H1 (cell line): ENCODE results near the gene ZC3H11A. TPM values are rescaled to one million over a fixed set of nuclear protein-coding genes. Genes with fewer than 3 reads are reported as not detected.

Experiments used
- CTCF ChIA-PET: fragments of 300-600 bp; sonication (Branson Sonifier 250); formaldehyde crosslinking; loops from one replicate; lab custom pipeline; 2021; ENCODE audit not compliant: partially characterized antibody; lab: Charles Lee
- POLR2A ChIA-PET: fragments of 300-600 bp; sonication (Branson Sonifier 250); formaldehyde crosslinking; loops from one replicate; lab custom pipeline; 2021; ENCODE audit warnings: inconsistent platforms; ENCODE audit not compliant: partially characterized antibody; lab: Charles Lee
- DNase-seq, 2 experiments: peaks; one replicate each; pipeline versions ENCODE4 v3.0.0 to v3.0.0-alpha.2; 2010 to 2022; ENCODE audit warnings: low spot score in 2 of 2, low read depth in 1 of 2, mixed read lengths in 1 of 2
- FAIRE-seq: peaks from 2 replicates; lab custom pipeline; 2011; peaks lifted over from hg19 to GRCh38; lab: Jason Lieb, UNC
- H2AFZ ChIP-seq: 2 replicates; pipeline ENCODE4 v1.8.1; 2012; ENCODE audit warnings: low read length, inconsistent platforms
- H2AK5ac ChIP-seq: 2 replicates; pipeline ENCODE4 v1.6.1; 2013; ENCODE audit warnings: low read depth, low read length
- H2BK120ac ChIP-seq: replicated peaks from 2 replicates; pipeline ENCODE3; 2013; ENCODE audit warnings: low read depth, low read length, inconsistent platforms
- H2BK12ac ChIP-seq: 2 replicates; pipeline ENCODE4 v1.6.1; 2013; ENCODE audit warnings: low read depth, low read length
- H2BK15ac ChIP-seq: 2 replicates; pipeline ENCODE4 v1.6.1; 2013; ENCODE audit warnings: low read length
- H2BK20ac ChIP-seq: 2 replicates; pipeline ENCODE4 v1.6.1; 2013; ENCODE audit warnings: low read length
- H2BK5ac ChIP-seq: 2 replicates; pipeline ENCODE4 v1.6.1; 2013; ENCODE audit warnings: low read depth, low read length
- H3K14ac ChIP-seq: 2 replicates; pipeline ENCODE4 v1.6.1; 2013; ENCODE audit warnings: inconsistent platforms; ENCODE audit not compliant: insufficient read length
- H3K18ac ChIP-seq: 2 replicates; pipeline ENCODE4 v1.6.1; 2013; ENCODE audit warnings: low read length; ENCODE audit errors: extremely low read depth
- H3K23ac ChIP-seq: 2 replicates; pipeline ENCODE4 v1.6.1; 2013; ENCODE audit warnings: inconsistent platforms; ENCODE audit not compliant: insufficient read length
- H3K23me2 ChIP-seq: 2 replicates; pipeline ENCODE4 v1.6.1; 2013; ENCODE audit warnings: low read depth, low read length
- H3K27ac ChIP-seq: 2 replicates; pipeline ENCODE4 v1.6.1; 2011; ENCODE audit warnings: low read depth, low read length, inconsistent platforms
- H3K27me3 ChIP-seq, 4 experiments: replicated peaks in 1 of 4; 1 replicate in 1 of 4; 2 replicates in 3 of 4; pipeline versions ENCODE4 v1.6.1 to v1.8.1; 2011 to 2013; ENCODE audit warnings: low read length in 3 of 4, mild to moderate bottlenecking in 3 of 4, inconsistent platforms in 2 of 4, mixed read lengths in 2 of 4, moderate library complexity in 1 of 4; ENCODE audit not compliant: control insufficient read depth in 3 of 4, insufficient read depth in 3 of 4; ENCODE audit errors: extremely low read depth in 1 of 4
- H3K36me3 ChIP-seq, 4 experiments: 2 replicates each; pipeline versions ENCODE4 v1.6.1 to v1.8.1; 2011 to 2013; ENCODE audit warnings: mild to moderate bottlenecking in 4 of 4, low read length in 3 of 4, moderate library complexity in 2 of 4, control low read depth in 1 of 4, inconsistent platforms in 1 of 4; ENCODE audit not compliant: insufficient read depth in 4 of 4, control insufficient read depth in 2 of 4
- H3K4ac ChIP-seq: replicated peaks from 2 replicates; pipeline ENCODE3; 2013; ENCODE audit warnings: low read length, low read depth, mixed read lengths, inconsistent platforms; ENCODE audit not compliant: insufficient read length
- H3K4me1 ChIP-seq, 4 experiments: replicated peaks in 1 of 4; 1 replicate in 1 of 4; 2 replicates in 3 of 4; pipeline versions ENCODE4 v1.6.1 to v1.8.1; 2011 to 2013; ENCODE audit warnings: low read length in 3 of 4, inconsistent platforms in 2 of 4, mixed read lengths in 1 of 4; ENCODE audit not compliant: insufficient read depth in 4 of 4, control insufficient read depth in 3 of 4
- H3K4me2 ChIP-seq, 2 experiments: 2 replicates each; pipeline versions ENCODE4 v1.6.1 to v1.8.1; 2011 to 2013; ENCODE audit warnings: low read depth in 2 of 2, low read length in 2 of 2, control low read depth in 1 of 2, inconsistent platforms in 1 of 2, mild to moderate bottlenecking in 1 of 2; ENCODE audit not compliant: insufficient read depth in 1 of 2
- H3K4me3 ChIP-seq, 4 experiments: fragments of 200-600, 300-600 bp in 1 of 4; sonication (generic), shearing (Covaris generic), sonication (Bioruptor Twin) in 1 of 4; 2 replicates each; pipeline versions ENCODE4 v1.5.1 to v1.8.1; 2011 to 2016; ENCODE audit warnings: low read length in 4 of 4, low read depth in 3 of 4, control low read depth in 2 of 4, inconsistent platforms in 2 of 4, mild to moderate bottlenecking in 2 of 4, mixed read lengths in 1 of 4, moderate library complexity in 1 of 4; ENCODE audit not compliant: insufficient read depth in 2 of 4; ENCODE audit errors: extremely low read depth in 1 of 4
- H3K56ac ChIP-seq: replicated peaks from 2 replicates; pipeline ENCODE3; 2013; ENCODE audit warnings: low read depth, mild to moderate bottlenecking, mixed read lengths, low read length, inconsistent platforms; ENCODE audit not compliant: insufficient read length
- H3K79me1 ChIP-seq: 2 replicates; pipeline ENCODE4 v1.6.1; 2013; ENCODE audit warnings: low read depth, low read length, control low read depth
- H3K79me2 ChIP-seq, 2 experiments: 2 replicates each; pipeline versions ENCODE4 v1.6.1 to v1.8.1; 2012 to 2013; ENCODE audit warnings: low read length in 2 of 2, mild to moderate bottlenecking in 2 of 2, inconsistent platforms in 1 of 2; ENCODE audit not compliant: insufficient read depth in 2 of 2, control insufficient read depth in 1 of 2
- H3K9ac ChIP-seq, 4 experiments: replicated peaks in 1 of 4; 1 replicate in 1 of 4; 2 replicates in 3 of 4; pipeline versions ENCODE4 v1.6.1 to v1.8.1; 2011 to 2013; ENCODE audit warnings: low read depth in 3 of 4, low read length in 3 of 4, control low read depth in 2 of 4, mild to moderate bottlenecking in 2 of 4, moderate library complexity in 2 of 4, inconsistent platforms in 1 of 4; ENCODE audit errors: extremely low read depth in 1 of 4
- H3K9me3 ChIP-seq, 2 experiments: 2 replicates each; pipeline versions ENCODE4 v1.6.1 to v1.8.1; 2012 to 2013; ENCODE audit warnings: mild to moderate bottlenecking in 2 of 2, moderate library complexity in 2 of 2, control low read depth in 1 of 2, inconsistent platforms in 1 of 2, low read depth in 1 of 2, low read length in 1 of 2, mixed read lengths in 1 of 2; ENCODE audit not compliant: insufficient read depth in 2 of 2
- H4K20me1 ChIP-seq, 2 experiments: replicated peaks in 1 of 2; 2 replicates each; pipeline versions ENCODE3 to v1.8.1; 2011 to 2013; ENCODE audit warnings: inconsistent platforms in 2 of 2, low read length in 2 of 2, mild to moderate bottlenecking in 1 of 2; ENCODE audit not compliant: insufficient read depth in 2 of 2, control insufficient read depth in 1 of 2
- H4K5ac ChIP-seq: 2 replicates; pipeline ENCODE4 v1.6.1; 2013; ENCODE audit warnings: low read length, low read depth, mixed read lengths, inconsistent platforms; ENCODE audit not compliant: insufficient read length
- H4K8ac ChIP-seq: 2 replicates; pipeline ENCODE4 v1.8.0; 2013; ENCODE audit warnings: mild to moderate bottlenecking, moderate library complexity, low read length, inconsistent platforms; ENCODE audit not compliant: insufficient read depth; ENCODE audit errors: extremely low read depth
- H4K91ac ChIP-seq: replicated peaks from 2 replicates; pipeline ENCODE3; 2013; ENCODE audit warnings: low read length, mixed read lengths, inconsistent platforms; ENCODE audit not compliant: insufficient read length
- BRCA1 ChIP-seq: IDR thresholded peaks from 2 replicates; pipeline ENCODE4 v1.6.1; 2012; ENCODE audit warnings: low read depth, low read length, improper control_type of control experiment
- CHD1 ChIP-seq: IDR thresholded peaks from 2 replicates; pipeline ENCODE4 v1.6.1; 2012; ENCODE audit warnings: low read depth, low read length, improper control_type of control experiment
- CHD2 ChIP-seq: IDR thresholded peaks from 2 replicates; pipeline ENCODE4 v1.6.1; 2012; ENCODE audit warnings: low read length, improper control_type of control experiment
- CTBP2 ChIP-seq: IDR thresholded peaks from 2 replicates; pipeline ENCODE4 v1.7.0; 2011; ENCODE audit warnings: borderline replicate concordance, mild to moderate bottlenecking, moderate library complexity, mixed read lengths, low read length; ENCODE audit not compliant: insufficient read depth, insufficient read length
- GABPA ChIP-seq: IDR thresholded peaks from 2 replicates; pipeline ENCODE4 v1.6.1; 2011; ENCODE audit warnings: mild to moderate bottlenecking, low read length, moderate library complexity, borderline replicate concordance; ENCODE audit not compliant: insufficient read depth
- RXRA ChIP-seq: IDR thresholded peaks from 2 replicates; pipeline ENCODE4 v1.6.1; 2011; ENCODE audit warnings: low read depth, mild to moderate bottlenecking, low read length, moderate library complexity; ENCODE audit not compliant: insufficient read depth
- SAP30 ChIP-seq: fragments of 300-600 bp; sonication (generic); IDR thresholded peaks from 2 replicates; pipeline ENCODE4 v1.7.1; 2012; ENCODE audit warnings: low read length, moderate library complexity, mild to moderate bottlenecking, inconsistent platforms; ENCODE audit not compliant: insufficient read depth, insufficient replicate concordance
- SIN3A ChIP-seq, 2 experiments: IDR thresholded peaks in 1 of 2; conservative IDR thresholded peaks in 1 of 2; 2 replicates each; pipeline ENCODE4 v1.6.1; 2011 to 2012; ENCODE audit warnings: low read length in 2 of 2, improper control_type of control experiment in 1 of 2, low read depth in 1 of 2, mild to moderate bottlenecking in 1 of 2
- SP1 ChIP-seq: IDR thresholded peaks from 2 replicates; pipeline ENCODE4 v1.6.1; 2011; ENCODE audit warnings: low read depth, low read length
- SP4 ChIP-seq: IDR thresholded peaks from 2 replicates; pipeline ENCODE4 v1.6.1; 2012; ENCODE audit warnings: low read length, inconsistent platforms
- TCF12 ChIP-seq: IDR thresholded peaks from 2 replicates; pipeline ENCODE4 v1.6.1; 2011; ENCODE audit warnings: low read depth, mild to moderate bottlenecking, low read length
- TEAD4 ChIP-seq: IDR thresholded peaks from 2 replicates; pipeline ENCODE4 v1.6.1; 2012; ENCODE audit warnings: low read depth, low read length, inconsistent platforms, mixed read lengths
- YY1 ChIP-seq: IDR thresholded peaks from 2 replicates; pipeline ENCODE4 v1.6.1; 2011; ENCODE audit warnings: low read depth, mild to moderate bottlenecking, low read length
- WGBS, 2 experiments: shearing (Covaris generic) in 1 of 2; methylation state at CpG; one replicate each; pipeline versions ENCODE4 v1.1.6 to v1.1.7; 2013 to 2015; ENCODE audit warnings: low lambda C conversion rate in 2 of 2, mixed read lengths in 2 of 2, inconsistent platforms in 1 of 2, low coverage in 1 of 2, missing lambda C conversion rate in 1 of 2; ENCODE audit not compliant: insufficient replicate concordance in 2 of 2, insufficient coverage in 1 of 2, insufficient read length in 1 of 2; ENCODE audit errors: extremely low coverage in 1 of 2, missing lambda C conversion rate in 1 of 2; 5-methylcytosine and 5-hydroxymethylcytosine counted together
- polyA plus RNA-seq, 7 experiments: library from polyadenylated mRNA; depleted of rRNA in 3 of 7; stranded (reverse) in 5 of 7; unstranded in 2 of 7; fragments of >200 nt in 5 of 7; fragments of 200-250 nt in 2 of 7; gene quantifications; 1 replicate in 5 of 7; 2 replicates in 1 of 7; 4 replicates in 1 of 7; pipeline versions ENCODE4 v1.2.1 to v1.2.3, GENCODE V29; 2011 to 2013; ENCODE audit warnings: missing spikeins in 2 of 7, mixed read lengths in 2 of 7
- total RNA-seq: library from RNA; stranded (reverse); fragmentation: NEBNext Ultra II Directional; extraction: Animal tissue kit (Norgen Biotek cat#: 25700); gene quantifications from 2 replicates; pipeline ENCODE4 v1.2.1, GENCODE V29; 2021

The ZC3H11A gene
- total and polyA plus RNA-seq, 2 of the 8 experiments (the other 6 are each of a cell fraction or from before 2014, with no cell fraction given) = 37.2 to 105 TPM

DNA sequence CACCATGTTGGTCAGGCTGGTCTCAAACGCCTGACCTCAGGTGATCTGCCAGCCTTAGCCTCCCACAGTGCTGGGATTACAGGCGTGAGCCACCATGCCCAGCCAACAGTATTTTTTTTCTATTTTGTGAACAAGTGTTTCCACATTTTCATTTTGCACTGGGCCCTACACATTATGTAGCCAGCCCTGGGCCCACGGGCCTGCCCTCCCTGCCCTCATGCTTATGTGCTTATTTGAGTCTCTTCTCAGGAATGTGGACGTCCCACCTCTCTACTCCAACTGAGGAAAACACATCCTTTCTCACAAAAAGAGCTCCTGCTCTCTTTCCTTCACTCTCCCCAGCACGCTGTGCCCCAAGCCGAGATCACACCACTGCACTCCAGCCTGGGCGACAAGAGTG, 13.5 kb upstream of the ZC3H11A start:
- H2AK5ac ChIP-seq = no peak overlapping the region
- no peaks in the 10 kb centered on the region for H3K27me3 ChIP-seq
- H3K14ac ChIP-seq = no peak overlapping the region
- no peak overlapping the region for H4K5ac ChIP-seq
- FAIRE-seq (no peak), DNase-seq (no peak)
- H2BK5ac ChIP-seq = no peak overlapping the region
- H4K20me1 ChIP-seq = no peaks in the 10 kb centered on the region
- no peak overlapping the region for H2BK12ac ChIP-seq
- POLR2A ChIA-PET = interaction anchor here (1.5 kb wide), 1 partner anchor 22 kb away, joined by 3 read pairs; no protein-coding TSS in a partner anchor
- H3K79me1 ChIP-seq = no peaks in the 10 kb centered on the region
- H3K18ac ChIP-seq = no peak overlapping the region
- CTCF ChIA-PET = interaction anchor here (0.6 to 0.9 kb wide), 2 partner anchors 48 to 108 kb away, joined by 3 read pairs; no protein-coding TSS in a partner anchor
- no peak overlapping the region for H3K4me3 ChIP-seq
- no peak overlapping the region for H2BK20ac ChIP-seq
- H2BK120ac ChIP-seq = no peak overlapping the region
- H3K79me2 ChIP-seq = no peaks in the 10 kb centered on the region
- no peak overlapping the region; the same call in 1 of the 2 replicates for H4K8ac ChIP-seq
- H3K23me2 ChIP-seq = no peaks in the 10 kb centered on the region; the same call in 1 of the 2 replicates
- no peak overlapping the region for H3K9ac ChIP-seq
- H3K4ac ChIP-seq = no peak overlapping the region
- H2AFZ ChIP-seq = no peak overlapping the region
- no peak overlapping the region for H3K27ac ChIP-seq
- WGBS, 2 experiments = 90% methylated on average over 7 of the region's 7 CpGs; no CpG with 5 or more reads in 1 of the 2 experiments
- H3K36me3 ChIP-seq = no peaks in the 10 kb centered on the region
- TF ChIP-seq TCF12 (no peak), SP4 (no peak), GABPA (no peak), CHD1 (no peak), CHD2 (no peak), BRCA1 (no peak), SP1 (no peak), SIN3A (conservative IDR thresholded peaks at IDR 0.05 in 1 of 2, IDR thresholded peaks at IDR 0.05 in 1 of 2; ENCODE audit: low read depth in 1 of 2, low read length in 2 of 2) (no peak), SAP30 (no peak), CTBP2 (no peak), TEAD4 (no peak), RXRA (no peak), YY1 (no peak)
- H2BK15ac ChIP-seq = no peak overlapping the region
- H3K23ac ChIP-seq = no peak overlapping the region
- H3K56ac ChIP-seq = no peak overlapping the region
- H3K4me1 ChIP-seq = peaks cover 0 to 3% (median 0%) of the 10 kb centered on the region in 4 experiments; a peak in 3 of 7 replicates
- no peak overlapping the region for H4K91ac ChIP-seq
- H3K4me2 ChIP-seq = no peak overlapping the region
- H3K9me3 ChIP-seq = no peaks in the 10 kb centered on the region
